A673 (cell line): ENCODE measurements around the gene MYRFL. TPM values are rescaled to one million over a fixed set of nuclear protein-coding genes. Genes with fewer than 3 reads are reported as not detected.

Experiments
- BruUV-seq: library from RNA; stranded (reverse); fragments of 400-500 nt; replicated peaks from 2 replicates; lab custom pipeline; 2021; lab: Mats Ljungman, UMichigan
- CTCF ChIA-PET: fragments of 300-600 bp; sonication (Branson Sonifier 250); formaldehyde crosslinking; loops from one replicate; lab custom pipeline; 2022; ENCODE audit warnings: antibody characterized with exemption; lab: Charles Lee
- POLR2A ChIA-PET: fragments of 300-600 bp; sonication (Branson Sonifier 250); formaldehyde crosslinking; loops from one replicate; lab custom pipeline; 2022; ENCODE audit warnings: antibody characterized with exemption; ENCODE audit not compliant: low non-redundant PET; lab: Charles Lee
- DNase-seq: peaks from one replicate; pipeline ENCODE4 v3.0.0-alpha.2; 2015; ENCODE audit warnings: low spot score
- H3K27ac ChIP-seq: fragments of 200-600 bp; sonication (generic); 2 replicates; pipeline ENCODE4 v1.5.1; 2016; ENCODE audit warnings: mixed run types, low read depth, mild to moderate bottlenecking, mixed read lengths, antibody characterized with exemption, low read length; ENCODE audit not compliant: poor library complexity, severe bottlenecking
- H3K27me3 ChIP-seq: fragments of 200-600 bp; sonication (generic); replicated peaks from 2 replicates; pipeline ENCODE4 v1.6.1; 2017; ENCODE audit warnings: mixed run types, low read depth, mild to moderate bottlenecking, mixed read lengths, antibody characterized with exemption, low read length; ENCODE audit not compliant: insufficient read depth, poor library complexity
- H3K36me3 ChIP-seq: fragments of 200-600 bp; sonication (generic); 2 replicates; pipeline ENCODE4 v1.6.1; 2016; ENCODE audit warnings: mixed run types, mild to moderate bottlenecking, mixed read lengths, antibody characterized with exemption, low read length; ENCODE audit not compliant: insufficient read depth, poor library complexity, severe bottlenecking
- H3K4me1 ChIP-seq: fragments of 200-600 bp; sonication (generic); 2 replicates; pipeline ENCODE4 v1.6.1; 2017; ENCODE audit warnings: mixed run types, mild to moderate bottlenecking, mixed read lengths, antibody characterized with exemption, low read length; ENCODE audit not compliant: insufficient read depth, poor library complexity, severe bottlenecking
- H3K4me3 ChIP-seq: fragments of 200-600 bp; sonication (generic); 2 replicates; pipeline ENCODE4 v1.5.1; 2016; ENCODE audit warnings: low read depth, mixed run types, mild to moderate bottlenecking, mixed read lengths, low read length; ENCODE audit not compliant: poor library complexity, severe bottlenecking
- H3K9me3 ChIP-seq: fragments of 200-600 bp; sonication (generic); 2 replicates; pipeline ENCODE4 v1.6.1; 2016; ENCODE audit warnings: mixed run types, low read depth, mild to moderate bottlenecking, mixed read lengths, antibody characterized with exemption, low read length; ENCODE audit not compliant: poor library complexity, severe bottlenecking
- EZH2 ChIP-seq: fragments of 200-600 bp; sonication (generic); IDR thresholded peaks from 2 replicates; pipeline ENCODE4 v1.6.1; 2017; ENCODE audit warnings: borderline replicate concordance, low read depth, mild to moderate bottlenecking, mixed read lengths, antibody characterized with exemption, low read length; ENCODE audit not compliant: poor library complexity, severe bottlenecking
- intact Hi-C: fragments of 100-400 bp; cut with micrococcal nuclease; formaldehyde crosslinking; loops from one replicate; pipeline ENCODE4 v1.10.0; 2022; ENCODE audit not compliant: unreplicated experiment
- total RNA-seq: library from RNA; stranded (reverse); gene quantifications from 2 replicates; pipeline ENCODE4 v1.2.3, GENCODE V29; 2021
- TF ChIP-seq, protein P1 (sequence below): fragments of 300-800, 200-600 bp; sonication (generic); conservative IDR thresholded peaks from 2 replicates; pipeline ENCODE4 v1.5.1; 2017; ENCODE audit warnings: low read depth, mild to moderate bottlenecking, antibody characterized with exemption, low read length, moderate library complexity, mixed read lengths

Gene MYRFL
- total RNA-seq, 1 experiment from 2014 or later = not detected

DNA sequence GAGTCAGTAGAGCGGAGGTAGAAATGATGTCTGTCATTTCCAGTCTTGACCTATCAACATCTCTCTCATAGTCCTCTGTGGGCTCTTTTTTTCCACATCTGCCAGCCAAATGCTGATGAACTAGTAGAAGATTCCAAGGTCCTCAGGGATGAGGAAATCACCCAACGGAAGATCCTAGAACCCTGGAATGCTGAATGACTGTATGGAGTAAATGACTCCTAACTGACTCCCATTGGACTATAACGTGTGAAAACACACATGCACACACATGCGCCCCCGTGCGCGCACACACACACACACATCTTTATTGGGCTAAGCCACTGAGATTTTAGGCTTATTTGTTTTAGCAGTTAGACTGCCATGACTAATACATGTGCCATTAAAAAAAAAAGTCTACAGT, 159.2 kb downstream of the MYRFL start:
- intact Hi-C loops = no loop called here
- BruUV-seq = no TSS peak
- POLR2A ChIA-PET = no interaction called here
- Histone ChIP-seq H3K4me3 (no peak overlapping the region), H3K27ac (no peak overlapping the region), H3K27me3 (no peaks in the 10 kb centered on the region), H3K36me3 (no peaks in the 10 kb centered on the region), H3K9me3 (no peaks in the 10 kb centered on the region), H3K4me1 (peaks cover 24% of the 10 kb centered on the region)
- CTCF ChIA-PET = no interaction called here
- DNase-seq = no peak
- no peak for TF ChIP-seq EZH2
- TF ChIP-seq, protein P1, sequence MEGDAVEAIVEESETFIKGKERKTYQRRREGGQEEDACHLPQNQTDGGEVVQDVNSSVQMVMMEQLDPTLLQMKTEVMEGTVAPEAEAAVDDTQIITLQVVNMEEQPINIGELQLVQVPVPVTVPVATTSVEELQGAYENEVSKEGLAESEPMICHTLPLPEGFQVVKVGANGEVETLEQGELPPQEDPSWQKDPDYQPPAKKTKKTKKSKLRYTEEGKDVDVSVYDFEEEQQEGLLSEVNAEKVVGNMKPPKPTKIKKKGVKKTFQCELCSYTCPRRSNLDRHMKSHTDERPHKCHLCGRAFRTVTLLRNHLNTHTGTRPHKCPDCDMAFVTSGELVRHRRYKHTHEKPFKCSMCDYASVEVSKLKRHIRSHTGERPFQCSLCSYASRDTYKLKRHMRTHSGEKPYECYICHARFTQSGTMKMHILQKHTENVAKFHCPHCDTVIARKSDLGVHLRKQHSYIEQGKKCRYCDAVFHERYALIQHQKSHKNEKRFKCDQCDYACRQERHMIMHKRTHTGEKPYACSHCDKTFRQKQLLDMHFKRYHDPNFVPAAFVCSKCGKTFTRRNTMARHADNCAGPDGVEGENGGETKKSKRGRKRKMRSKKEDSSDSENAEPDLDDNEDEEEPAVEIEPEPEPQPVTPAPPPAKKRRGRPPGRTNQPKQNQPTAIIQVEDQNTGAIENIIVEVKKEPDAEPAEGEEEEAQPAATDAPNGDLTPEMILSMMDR = no peak

DNA sequence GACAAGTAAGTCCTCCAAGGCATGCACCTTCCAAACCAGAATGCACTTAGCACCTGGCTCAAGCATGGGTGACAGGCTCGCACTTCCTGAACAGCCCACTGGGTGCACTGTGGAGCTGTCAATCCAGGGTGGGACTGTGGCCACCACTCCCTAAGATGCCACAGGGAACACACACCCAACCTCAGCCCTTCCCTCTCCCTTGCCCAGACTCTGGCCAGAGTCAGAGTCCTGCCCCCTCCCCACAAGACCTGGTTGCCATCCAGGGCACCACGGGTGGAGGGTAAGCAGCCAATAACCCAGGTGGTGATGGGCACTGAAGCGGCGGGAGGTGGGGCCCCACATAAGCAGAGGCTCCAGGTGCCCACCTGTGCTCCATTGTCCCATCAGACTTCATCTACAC, 160.6 kb downstream of the MYRFL start:
- POLR2A ChIA-PET = no interaction called here

DNA sequence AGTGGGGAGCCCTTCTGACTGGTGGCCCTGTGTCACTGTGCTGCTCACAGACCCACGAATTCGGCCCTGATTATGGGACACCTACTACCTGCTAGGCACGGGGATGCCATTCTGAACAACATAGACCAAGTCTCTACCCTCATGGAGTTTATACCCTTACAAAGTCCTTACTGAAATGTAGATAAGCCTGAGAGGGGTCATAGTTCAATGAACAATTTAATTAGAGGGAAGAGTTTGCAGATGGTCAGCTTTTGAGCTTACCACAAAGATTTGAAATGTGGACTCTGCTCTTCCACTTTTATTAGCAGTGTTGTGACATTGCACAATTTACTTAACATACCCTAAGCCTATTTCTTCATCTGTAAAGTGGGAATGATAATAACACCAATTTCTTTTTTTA, 161.1 kb downstream of the MYRFL start:
- no peak for TF ChIP-seq EZH2
- TF ChIP-seq, protein P1 = no peak
- ChIA-PET POLR2A (no interaction called here), CTCF (no interaction called here)
- H3K4me3 ChIP-seq = no peak overlapping the region
- no peak for DNase-seq
- H3K4me1 ChIP-seq = peaks cover 26% of the 10 kb centered on the region
- no peaks in the 10 kb centered on the region for H3K9me3 ChIP-seq
- no peaks in the 10 kb centered on the region for H3K36me3 ChIP-seq
- H3K27me3 ChIP-seq = no peaks in the 10 kb centered on the region
- no TSS peak for BruUV-seq
- intact Hi-C loops = loop anchor here (5.0 kb wide), 1 partner anchor 164 kb away; no protein-coding TSS in a partner anchor
- H3K27ac ChIP-seq = no peak overlapping the region

More for the DNA sequence above, 160.6 kb downstream of the MYRFL start:
- no TSS peak for BruUV-seq
- Histone ChIP-seq H3K4me3 (no peak overlapping the region), H3K27me3 (no peaks in the 10 kb centered on the region), H3K36me3 (no peaks in the 10 kb centered on the region), H3K9me3 (no peaks in the 10 kb centered on the region), H3K27ac (no peak overlapping the region), H3K4me1 (peaks cover 26% of the 10 kb centered on the region)
- CTCF ChIA-PET = no interaction called here
- no peak for TF ChIP-seq EZH2
- TF ChIP-seq, protein P1 = peak; percentile 64
- DNase-seq = peak; percentile 42
- intact Hi-C loops = loop anchor here (5.0 kb wide), 1 partner anchor 163 kb away; no protein-coding TSS in a partner anchor
